Endothelial cell of umbilical vein (primary cell): ENCODE data around the gene RARA. TPM values are rescaled to one million over a fixed set of nuclear protein-coding genes. Genes with fewer than 3 reads are reported as not detected.

Experiments used
- BruUV-seq: library from RNA; stranded (reverse); fragments of 400-500 nt; replicated peaks from 2 replicates; lab custom pipeline; 2021; lab: Mats Ljungman, UMichigan
- CTCF ChIA-PET: fragments of 300-600, 350-600 bp; sonication (Branson Sonifier 250); formaldehyde crosslinking; loops from one replicate; lab custom pipeline; 2021; ENCODE audit warnings: antibody characterized with exemption, inconsistent platforms; lab: Charles Lee
- POLR2A ChIA-PET: fragments of 300-600, 350-600 bp; sonication (Branson Sonifier 250); formaldehyde crosslinking; loops from one replicate; lab custom pipeline; 2021; ENCODE audit warnings: antibody characterized with exemption, inconsistent platforms; lab: Charles Lee
- DNase-seq: peaks from one replicate; pipeline ENCODE4 v3.0.0-alpha.2; 2011; ENCODE audit warnings: low read depth, low spot score
- FAIRE-seq: peaks from 2 replicates; lab custom pipeline; 2011; peaks lifted over from hg19 to GRCh38; lab: Jason Lieb, UNC
- H2AFZ ChIP-seq: 2 replicates; pipeline ENCODE4 v1.6.0; 2012; ENCODE audit warnings: low read depth, low read length, control low read depth, inconsistent platforms
- H3K27ac ChIP-seq: 2 replicates; pipeline ENCODE4 v1.5.1; 2011; ENCODE audit warnings: low read depth, mild to moderate bottlenecking, control low read depth, low read length, moderate library complexity; ENCODE audit not compliant: insufficient read depth
- H3K27me3 ChIP-seq, 2 experiments: 2 replicates each; pipeline versions ENCODE4 v1.6.0 to v1.6.1; 2011; ENCODE audit warnings: low read length in 2 of 2, mixed read lengths in 1 of 2; ENCODE audit not compliant: control insufficient read depth in 2 of 2, insufficient read depth in 2 of 2
- H3K36me3 ChIP-seq, 2 experiments: 2 replicates in 1 of 2; 3 replicates in 1 of 2; pipeline ENCODE4 v1.5.1; 2011; ENCODE audit warnings: low read length in 2 of 2, mild to moderate bottlenecking in 1 of 2, moderate library complexity in 1 of 2; ENCODE audit not compliant: control insufficient read depth in 2 of 2, insufficient read depth in 2 of 2; ENCODE audit errors: extremely low read depth in 1 of 2
- H3K4me1 ChIP-seq: 3 replicates; pipeline ENCODE4 v1.5.1; 2011; ENCODE audit warnings: mild to moderate bottlenecking, low read length; ENCODE audit not compliant: control insufficient read depth, insufficient read depth; ENCODE audit errors: extremely low read depth
- H3K4me2 ChIP-seq: 2 replicates; pipeline ENCODE4 v1.6.1; 2011; ENCODE audit warnings: low read length, control low read depth, mixed read lengths; ENCODE audit not compliant: insufficient read depth
- H3K4me3 ChIP-seq, 3 experiments: fragments of 200-600 bp in 1 of 3; sonication (generic), shearing (Covaris generic) in 1 of 3; replicated peaks in 1 of 3; 2 replicates each; pipeline ENCODE4 v1.5.1; 2011 to 2016; ENCODE audit warnings: control low read depth in 3 of 3, low read length in 3 of 3, mild to moderate bottlenecking in 2 of 3, inconsistent platforms in 1 of 3, low read depth in 1 of 3, moderate library complexity in 1 of 3; ENCODE audit not compliant: insufficient read depth in 1 of 3
- H3K79me2 ChIP-seq: 2 replicates; pipeline ENCODE4 v1.6.0; 2012; ENCODE audit warnings: low read length, inconsistent platforms; ENCODE audit not compliant: control insufficient read depth, insufficient read depth
- H3K9ac ChIP-seq: replicated peaks from 2 replicates; pipeline ENCODE3; 2011; ENCODE audit warnings: low read length, control low read depth; ENCODE audit not compliant: insufficient read depth; ENCODE audit errors: extremely low read depth
- H3K9me1 ChIP-seq: replicated peaks from 3 replicates; pipeline ENCODE4 v1.6.0; 2011; ENCODE audit warnings: mild to moderate bottlenecking, low read length; ENCODE audit not compliant: control insufficient read depth, insufficient read depth; ENCODE audit errors: extremely low read depth
- H3K9me3 ChIP-seq: replicated peaks from 2 replicates; pipeline ENCODE4 v1.5.1; 2012; ENCODE audit warnings: low read length, inconsistent platforms; ENCODE audit not compliant: control insufficient read depth, insufficient read depth
- H4K20me1 ChIP-seq: replicated peaks from 2 replicates; pipeline ENCODE3; 2011; ENCODE audit warnings: mild to moderate bottlenecking, low read length; ENCODE audit not compliant: control insufficient read depth, insufficient read depth; ENCODE audit errors: extremely low read depth
- CTCF ChIP-seq, 2 donors: IDR thresholded peaks; 1 replicate in 1 of 2; 2 replicates in 1 of 2; pipeline ENCODE4 v1.5.1; 2011; ENCODE audit warnings: low read length in 2 of 2, mild to moderate bottlenecking in 2 of 2, moderate library complexity in 2 of 2, control low read depth in 1 of 2, inconsistent platforms in 1 of 2, low read depth in 1 of 2; ENCODE audit not compliant: insufficient read depth in 1 of 2; ENCODE audit errors: extremely low read depth in 1 of 2
- EZH2 ChIP-seq: IDR thresholded peaks from 2 replicates; pipeline ENCODE4 v1.6.1; 2012; ENCODE audit warnings: borderline replicate concordance, low read depth, mild to moderate bottlenecking, moderate library complexity, low read length, inconsistent platforms; ENCODE audit not compliant: severe bottlenecking
- FOS ChIP-seq: IDR thresholded peaks from 2 replicates; pipeline ENCODE4 v1.6.1; 2011; ENCODE audit warnings: mild to moderate bottlenecking, low read length, moderate library complexity, borderline replicate concordance; ENCODE audit not compliant: insufficient read depth
- GATA2 ChIP-seq: IDR thresholded peaks from 2 replicates; pipeline ENCODE4 v1.7.0; 2011; ENCODE audit warnings: low read depth, mild to moderate bottlenecking, moderate library complexity, mixed read lengths, low read length; ENCODE audit not compliant: insufficient read length, insufficient read depth
- JUN ChIP-seq: IDR thresholded peaks from 2 replicates; pipeline ENCODE4 v1.6.1; 2011; ENCODE audit warnings: borderline replicate concordance, low read depth; ENCODE audit not compliant: insufficient read length, insufficient read depth
- MYC ChIP-seq: IDR thresholded peaks from one replicate; pipeline ENCODE4 v1.6.1; 2011; ENCODE audit warnings: mild to moderate bottlenecking, low read depth, low read length
- POLR2A ChIP-seq: IDR thresholded peaks from 2 replicates; pipeline ENCODE4 v1.6.1; 2012; ENCODE audit warnings: low read depth, mild to moderate bottlenecking, control low read depth, low read length
- POLR2AphosphoS5 ChIP-seq: IDR thresholded peaks from 2 replicates; pipeline ENCODE4 v1.6.1; 2012; ENCODE audit warnings: low read depth, mild to moderate bottlenecking, control low read depth, low read length, moderate library complexity; ENCODE audit not compliant: insufficient read depth
- dilution Hi-C: fragments of 300-500 bp; cut with MboI; formaldehyde crosslinking; loops from one replicate; pipeline ENCODE4 v1.15.0; 2019; ENCODE audit warnings: low sequenced_read_pairs; ENCODE audit not compliant: extremely low pct_ligation_motif_present
- intact Hi-C: fragments of 100-400 bp; cut with micrococcal nuclease; formaldehyde crosslinking; loops from one replicate; pipeline ENCODE4 v1.10.0; 2022
- polyA plus RNA-seq, 4 experiments: library from polyadenylated mRNA; depleted of rRNA in 3 of 4; stranded (reverse) in 3 of 4; unstranded in 1 of 4; fragments of >200 nt; gene quantifications; 2 replicates each; pipeline versions ENCODE4 v1.2.1 to v1.2.3, GENCODE V29; 2011 to 2012; ENCODE audit warnings: missing spikeins in 1 of 4
- total RNA-seq: library from RNA; stranded (reverse); gene quantifications from 2 replicates; pipeline ENCODE4 v1.2.3, GENCODE V29; 2021
- TF ChIP-seq, protein P1 (sequence below): IDR thresholded peaks from 2 replicates; pipeline ENCODE4 v1.6.1; 2011; ENCODE audit not compliant: insufficient read depth, insufficient read length

The RARA gene
- total and polyA plus RNA-seq, 2 donors (not counting 3 experiments of a cell fraction or from before 2014, with no cell fraction given) = 11.9 to 37.8 TPM

- Histone ChIP-seq H2AFZ (no peak overlapping the region), H3K79me2 (peaks cover 8% of the 10 kb centered on the region), H3K4me2 (no peak overlapping the region), H3K9me1 (no peaks in the 10 kb centered on the region), H3K9ac (no peak overlapping the region), H3K27me3 (no peaks in the 10 kb centered on the region), H3K9me3 (no peaks in the 10 kb centered on the region), H3K36me3 (no peaks in the 10 kb centered on the region), H4K20me1 (no peaks in the 10 kb centered on the region), H3K4me3 (no peak overlapping the region), H3K4me1 (peaks cover 61% of the 10 kb centered on the region), H3K27ac (peak overlapping the region; percentile 22)
- CTCF ChIA-PET = interaction anchor here (0.8 to 6.9 kb wide), 4 partner anchors 10 to 96 kb away, joined by 4 to 109 read pairs (median 80); no protein-coding TSS in a partner anchor
- intact Hi-C loops = loop anchor here (1.0 kb wide), 3 partner anchors 8 to 41 kb away; no protein-coding TSS in a partner anchor
- no peak for DNase-seq
- dilution Hi-C loops = no loop called here
- BruUV-seq = no TSS peak
- TF ChIP-seq GATA2 (no peak), CTCF (IDR thresholded peaks at IDR 0.05; ENCODE audit: extremely low read depth in 1 of 2, insufficient read depth in 1 of 2, low read depth in 1 of 2, low read length in 2 of 2) (no peak), FOS (no peak), EZH2 (no peak), POLR2AphosphoS5 (no peak), POLR2A (no peak), JUN (no peak), MYC (no peak)
- TF ChIP-seq, protein P1, sequence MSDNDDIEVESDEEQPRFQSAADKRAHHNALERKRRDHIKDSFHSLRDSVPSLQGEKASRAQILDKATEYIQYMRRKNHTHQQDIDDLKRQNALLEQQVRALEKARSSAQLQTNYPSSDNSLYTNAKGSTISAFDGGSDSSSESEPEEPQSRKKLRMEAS = no peak
- POLR2A ChIA-PET = interaction anchor here (0.7 kb wide), 1 partner anchor 18 kb away, joined by 3 read pairs; no protein-coding TSS in a partner anchor
- FAIRE-seq = peak; percentile 47
Observed at GRCh38 chr17:40313668-40314583, 4.9 kb downstream of the RARA start.
